ENCODE results near the gene USP50.
"Not testable (repeated sequence)": the region's sequence is repeated elsewhere in the genome, so short reads cannot be mapped to it uniquely, and the experiment has no call there.

USP50 gene

DNA sequence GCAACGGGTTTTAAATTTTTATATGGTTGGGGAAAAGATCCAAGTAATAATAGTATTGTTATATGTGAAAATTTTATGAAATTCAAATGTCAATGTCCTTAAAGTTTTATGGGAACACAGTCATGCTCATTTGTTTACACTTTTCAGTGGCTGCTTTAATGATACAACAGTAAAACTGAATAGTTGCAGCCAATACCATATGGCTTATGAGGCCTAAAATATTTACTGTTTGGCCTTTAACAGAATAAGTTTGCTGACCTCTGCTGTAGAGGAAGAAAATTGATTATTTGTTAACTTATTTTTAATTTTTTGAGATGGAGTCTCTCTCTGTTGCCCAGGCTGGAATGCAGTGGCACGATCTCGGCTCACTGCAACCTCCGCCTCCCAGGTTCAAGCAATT is 44.7 kb downstream of the USP50 start:
- no peak for FAIRE-seq

DNA sequence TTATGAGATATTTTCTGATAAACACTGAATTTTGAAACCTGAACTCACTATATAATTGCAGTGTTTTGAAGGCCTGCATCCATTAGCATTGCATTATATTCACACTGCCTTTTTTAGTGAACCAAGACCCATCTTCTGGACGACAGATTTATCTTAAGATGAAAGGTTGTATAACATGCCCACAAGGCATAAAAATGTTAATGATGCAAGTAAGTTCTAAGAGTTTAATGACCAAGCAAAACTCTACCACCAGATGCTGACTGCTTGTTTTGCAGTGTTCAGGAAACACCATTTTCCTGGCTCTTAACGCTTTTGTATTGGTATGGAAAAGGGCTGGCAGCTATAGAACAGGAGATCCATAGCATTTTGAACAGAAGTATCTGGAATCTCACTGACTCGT is 46.1 kb downstream of the USP50 start:
- FAIRE-seq: no peak

DNA sequence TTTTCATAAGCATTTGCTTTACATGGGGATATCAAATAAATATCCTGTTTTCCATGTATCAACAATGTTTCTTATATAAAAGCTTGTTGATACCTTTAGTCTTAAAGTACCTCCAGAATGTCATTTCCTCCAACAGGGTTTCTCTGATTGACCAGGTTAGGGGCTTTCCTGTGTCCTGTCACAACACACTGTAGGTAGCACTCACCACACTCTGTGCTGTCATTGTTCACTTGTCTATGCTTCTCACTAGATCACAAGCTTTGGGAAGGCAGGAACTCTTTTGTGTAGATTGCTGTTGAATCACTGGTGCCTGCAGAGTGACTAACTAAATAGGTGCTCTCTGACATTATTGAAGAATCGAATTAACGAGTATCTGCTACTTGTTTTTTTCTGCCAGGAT is 49.8 kb downstream of the USP50 start:
- no peak for FAIRE-seq

DNA sequence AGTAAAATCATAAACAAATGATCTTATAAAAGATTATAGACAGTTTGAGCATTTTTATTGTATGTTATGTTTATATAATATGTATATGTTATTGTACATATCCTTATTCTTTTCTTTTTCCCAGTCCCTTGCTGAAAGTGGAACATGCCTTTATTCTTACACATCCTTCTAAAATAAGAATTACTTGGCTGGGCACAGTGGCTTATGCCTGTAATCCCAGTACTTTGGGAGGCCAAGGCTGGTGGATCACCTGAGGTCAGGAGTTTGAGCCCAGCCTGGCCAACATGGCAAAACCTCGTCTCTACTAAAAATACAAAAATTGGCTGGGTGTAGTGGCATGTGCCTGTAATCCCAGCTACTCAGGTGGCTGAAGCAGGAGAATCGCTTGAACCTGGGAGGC is 51.9 kb downstream of the USP50 start:
- FAIRE-seq: not testable (repeated sequence)

DNA sequence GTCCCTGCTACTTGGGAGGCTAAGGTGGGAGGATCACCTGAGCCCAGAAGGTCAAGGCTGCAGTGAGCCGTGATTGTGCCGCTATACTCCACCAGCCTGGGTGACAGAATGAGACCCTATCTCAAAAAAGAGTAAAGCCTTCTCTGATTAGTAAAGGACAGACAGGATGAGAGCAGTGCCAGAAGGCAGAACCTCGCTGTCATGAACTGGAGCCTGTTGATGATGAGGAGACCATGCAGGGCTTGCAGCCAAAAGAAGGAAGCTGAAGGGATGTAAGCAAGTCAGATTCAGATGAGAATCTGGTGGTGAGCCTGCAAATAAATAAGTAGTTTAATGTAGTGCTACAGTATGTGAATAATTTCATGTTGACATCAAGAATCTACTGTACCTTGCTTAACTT is 52.8 kb downstream of the USP50 start:
- FAIRE-seq: no peak

DNA sequence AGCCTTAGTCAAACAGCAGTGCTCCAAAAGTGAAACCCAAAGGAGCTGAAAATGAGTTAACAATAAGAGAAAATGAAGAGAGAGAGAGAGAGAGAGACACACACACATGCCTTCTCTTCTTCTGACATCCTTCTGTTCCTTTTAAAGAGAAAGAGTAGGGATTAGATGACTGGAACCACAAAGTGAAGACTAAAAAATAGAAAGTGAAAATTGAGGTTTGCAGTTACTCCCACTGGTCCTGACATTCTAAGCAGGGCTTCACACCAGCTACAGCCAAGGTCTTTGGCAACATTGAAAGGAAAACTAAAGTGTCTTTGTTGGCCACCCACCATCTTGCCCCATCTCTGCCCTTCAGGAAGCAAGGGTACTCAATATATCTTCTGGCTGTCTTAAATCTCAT is 59.2 kb downstream of the USP50 start:
- FAIRE-seq: no peak

DNA sequence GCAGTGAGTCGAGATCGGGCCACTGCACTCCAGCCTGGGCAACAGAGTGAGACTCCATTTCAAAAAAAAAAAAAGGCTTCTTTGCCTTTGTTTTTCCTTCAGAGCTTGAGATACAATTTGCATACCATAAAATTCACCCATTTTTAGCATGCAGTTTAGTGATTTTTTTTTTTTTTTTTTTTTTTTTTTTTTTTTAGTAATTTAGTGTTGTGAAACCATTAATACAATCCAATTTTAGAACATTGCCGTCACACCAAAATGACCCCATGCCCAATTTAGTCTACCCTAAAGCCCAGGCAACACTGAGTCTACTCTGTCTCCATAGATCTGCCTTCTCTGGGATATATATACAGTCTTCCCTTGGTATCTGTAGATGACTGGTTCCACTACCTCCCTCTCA is 61.1 kb downstream of the USP50 start:
- no peak for FAIRE-seq

DNA sequence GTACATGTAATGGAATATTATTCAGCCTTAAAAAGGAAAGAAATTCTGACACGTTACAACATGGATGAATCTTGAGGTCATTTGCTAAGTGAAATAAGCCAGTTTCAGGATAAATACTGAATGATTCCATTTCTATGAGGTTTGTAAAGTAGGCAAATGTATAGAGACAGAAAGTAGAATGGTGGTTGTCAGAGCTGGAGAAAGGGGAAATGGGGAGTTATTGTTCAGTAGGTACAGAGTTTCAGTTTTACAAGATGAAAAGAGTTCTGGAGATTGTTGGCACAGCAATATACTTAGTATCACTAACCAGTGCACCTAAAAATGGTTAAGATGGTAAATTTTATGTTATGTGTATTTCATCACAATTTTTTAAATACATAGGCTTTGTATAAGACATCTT is 61.7 kb downstream of the USP50 start:
- no peak for FAIRE-seq

DNA sequence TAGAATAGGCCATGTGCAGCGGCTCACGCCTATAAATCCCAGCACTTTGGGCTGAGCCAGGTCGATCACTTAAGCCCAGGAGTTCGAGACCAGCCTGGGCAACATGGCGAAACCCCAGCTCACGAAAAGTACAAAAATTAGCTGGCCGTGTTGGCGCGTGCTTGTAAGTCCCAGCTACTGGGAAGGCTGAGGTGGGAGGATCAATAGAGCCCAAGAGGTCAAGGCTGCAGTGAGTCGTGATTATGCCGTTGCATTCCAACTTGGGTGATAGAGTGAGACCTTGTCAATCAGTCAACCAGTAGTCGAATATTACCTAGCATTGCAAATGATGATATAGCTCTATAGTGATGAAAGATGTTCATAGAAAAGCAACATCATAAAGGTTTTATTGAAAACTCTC is 70.3 kb downstream of the USP50 start:
- no peak for FAIRE-seq

DNA sequence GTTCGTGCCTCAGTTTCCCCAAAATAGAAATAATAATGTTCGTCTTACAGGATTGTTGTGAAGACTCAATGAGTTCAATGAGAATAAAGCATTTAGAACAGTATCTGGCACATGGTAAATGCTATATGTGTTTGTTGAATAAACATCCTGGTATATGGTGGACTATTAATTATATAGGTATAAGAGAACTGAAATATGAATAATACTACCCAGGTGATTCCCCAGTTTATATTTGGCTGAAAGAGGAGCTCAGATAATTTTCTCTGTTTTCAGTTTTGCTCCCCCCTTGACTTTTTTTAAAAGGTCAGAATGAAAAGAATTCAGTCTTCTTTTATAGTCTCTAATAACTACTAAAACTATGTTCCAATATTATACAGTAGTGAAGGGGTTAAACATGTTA is 75.4 kb downstream of the USP50 start:
- FAIRE-seq: no peak

DNA sequence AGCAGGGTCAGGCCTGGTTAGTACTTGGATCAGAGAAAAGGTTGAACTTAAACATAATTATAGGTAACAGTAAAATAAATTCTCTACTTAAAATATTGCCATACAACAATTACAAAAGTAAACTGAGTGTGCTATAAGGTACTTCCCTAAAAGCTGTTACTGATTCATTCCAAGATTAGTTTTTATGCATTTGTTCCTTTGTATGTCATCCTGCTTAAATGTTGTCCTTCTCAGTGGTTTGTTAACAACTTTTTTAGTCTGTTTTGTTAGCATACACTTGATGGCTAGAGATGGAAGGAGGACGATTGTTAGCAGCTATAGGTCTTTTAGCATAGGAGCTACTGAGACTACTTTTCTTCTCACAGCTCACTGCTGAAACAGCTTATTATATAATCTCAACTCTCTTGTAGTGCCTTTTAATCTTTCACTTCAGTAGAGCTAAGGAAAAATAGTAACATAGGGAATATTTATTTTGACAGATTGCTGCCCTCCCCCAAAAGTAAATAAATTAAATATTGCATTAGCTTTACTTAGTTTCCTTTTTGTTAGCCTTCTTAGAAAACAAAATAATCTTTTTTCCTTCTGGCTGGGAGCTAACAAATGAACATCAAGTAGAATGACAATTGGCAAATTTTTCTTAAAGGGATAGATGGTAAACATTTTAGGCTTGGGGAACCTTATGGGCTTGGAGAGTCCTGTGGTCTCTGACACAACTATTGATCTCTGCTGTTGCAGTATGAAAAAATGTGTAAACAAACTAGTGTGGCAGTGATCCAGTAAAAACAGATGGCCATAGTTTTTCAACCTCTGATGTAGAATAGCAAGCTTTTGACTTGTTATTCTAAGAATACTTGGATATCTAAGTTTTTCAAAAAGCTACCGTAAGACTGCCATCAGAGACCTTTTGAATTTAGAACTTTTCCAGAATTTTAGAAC is 82.8 kb downstream of the USP50 start:
- FAIRE-seq: peak; percentile 21

DNA sequence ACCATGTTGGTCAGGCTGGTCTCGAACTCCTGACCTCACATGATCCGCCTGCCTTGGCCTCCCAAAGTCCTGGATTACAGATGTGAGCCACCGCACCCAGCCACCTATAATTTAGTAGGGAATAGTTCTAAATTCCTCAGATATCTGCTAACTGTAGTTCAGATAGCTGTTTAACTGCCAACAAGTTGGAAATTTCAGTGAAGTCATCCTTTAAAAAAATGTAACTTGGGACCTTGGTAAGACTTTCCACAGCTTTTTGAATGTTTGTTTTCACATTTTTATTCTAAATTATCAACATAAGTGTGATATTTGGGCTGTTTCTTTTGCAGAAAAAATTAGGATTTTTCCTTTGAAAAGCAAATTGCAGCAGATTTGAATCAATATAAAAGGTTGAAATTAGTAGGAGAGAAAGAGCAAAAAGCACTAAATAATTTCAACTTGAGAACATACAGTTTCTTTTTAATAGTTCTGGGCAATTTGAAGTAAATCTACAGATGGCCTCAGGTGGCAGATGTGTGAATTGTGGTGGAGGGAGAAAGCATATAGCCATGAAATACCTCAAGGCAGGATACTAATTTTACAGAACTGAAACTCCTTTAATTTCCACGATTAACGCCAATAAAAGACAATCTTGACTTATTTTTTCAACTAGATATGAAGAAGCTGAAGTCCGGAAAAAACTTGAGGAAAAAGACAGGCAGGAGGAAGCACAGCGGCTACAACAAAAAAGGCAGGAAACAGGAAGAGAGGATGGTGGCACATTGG is 87.9 kb downstream of the USP50 start:
- FAIRE-seq: no peak

DNA sequence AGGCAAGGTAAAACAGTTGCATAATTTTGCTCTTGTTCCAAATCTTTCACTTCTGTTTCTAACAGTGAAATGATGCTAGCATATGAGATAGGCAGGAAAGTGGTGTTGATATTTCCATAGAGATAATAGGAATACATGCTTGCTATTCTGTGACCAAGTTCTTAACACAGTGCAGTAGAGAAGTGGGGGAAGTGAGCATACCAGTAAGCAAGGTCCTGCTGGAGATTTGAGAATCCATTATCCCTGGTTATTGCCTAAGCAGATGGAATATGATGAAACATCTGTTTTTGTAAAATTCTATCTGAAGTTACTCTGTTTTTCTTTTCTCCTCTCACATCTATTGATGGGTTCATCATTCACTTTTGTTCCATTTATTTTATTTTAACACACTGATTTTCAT is 93.5 kb downstream of the USP50 start:
- FAIRE-seq: no peak

Data from islet of Langerhans (tissue), 1 donor.